ENCODE data around the gene CHRNB2.

- no peak for TF ChIP-seq TAF1 (IDR thresholded peaks at IDR 0.05; ENCODE audit: low read depth)
- no peak for TF ChIP-seq CTCF (IDR thresholded peaks at IDR 0.05; ENCODE audit: poor library complexity, severe bottlenecking)
- TF ChIP-seq POLR2AphosphoS5 (IDR thresholded peaks at IDR 0.05), result no peak
- TF ChIP-seq REST (IDR thresholded peaks at IDR 0.05; ENCODE audit: borderline replicate concordance), result no peak
- TF ChIP-seq EZH2 (IDR thresholded peaks at IDR 0.05; ENCODE audit: borderline replicate concordance, insufficient read depth, low read length, poor library complexity, severe bottlenecking), result no peak
- TF ChIP-seq EP300 (conservative IDR thresholded peaks at IDR 0.05; ENCODE audit: poor library complexity, severe bottlenecking), result no peak
- TF ChIP-seq SMC3 (conservative IDR thresholded peaks at IDR 0.05; ENCODE audit: poor library complexity), result no peak
Measured at GRCh38 chr1:154575147-154575927, 7.8 kb downstream of the CHRNB2 start.

Data from neural cell (in vitro differentiated cells).